Measurements from ENCODE around the gene ENOPH1. TPM values are rescaled to one million over a fixed set of nuclear protein-coding genes. Genes with fewer than 3 reads are reported as not detected.

Gene ENOPH1
- total RNA-seq = 33.1 and 35.6 TPM in 2 replicates

DNA sequence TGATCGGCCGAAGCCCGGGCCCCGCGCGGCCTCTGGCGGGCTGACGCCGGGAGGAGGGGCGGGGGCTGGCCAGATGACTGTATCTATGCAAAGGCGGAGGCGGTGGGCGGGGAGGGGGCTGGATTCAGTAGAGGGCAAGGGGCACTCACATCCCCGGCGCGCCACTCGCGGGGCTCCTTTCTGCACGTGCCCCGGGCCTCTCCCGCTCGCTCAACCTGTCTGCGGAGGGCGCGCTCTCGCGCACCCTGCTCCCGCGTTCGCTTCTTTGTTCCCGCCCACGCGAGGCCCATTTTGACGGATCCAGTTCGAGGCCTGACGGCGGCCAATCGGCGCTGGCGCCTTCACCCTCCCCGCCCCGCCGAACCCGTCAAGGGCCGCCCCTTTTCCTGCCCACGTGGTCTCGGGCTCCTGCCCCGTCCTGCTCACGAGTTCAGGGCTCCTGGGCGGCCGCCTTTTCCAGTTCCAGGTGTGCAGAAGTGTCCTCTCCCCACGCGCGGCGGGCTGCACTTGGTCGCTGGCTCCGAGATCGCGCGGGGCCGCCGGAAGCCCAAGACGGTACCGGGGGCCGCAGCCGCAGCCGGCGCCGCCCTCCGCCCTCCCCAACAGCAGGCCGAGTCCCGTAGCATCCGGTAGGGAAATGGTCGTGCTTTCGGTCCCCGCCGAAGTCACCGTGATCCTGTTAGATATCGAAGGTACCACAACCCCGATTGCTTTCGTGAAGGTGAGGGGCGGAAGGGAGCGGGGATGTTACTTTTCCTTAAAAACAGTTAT lies at the start of gene ENOPH1, which contains the start of gene HNRNPDL:
Gene ENOPH1 (plus strand): TSS at position 398 of the 771 bp plus-strand sequence. CDS start 240 bp downstream, at position 638.
Gene HNRNPDL (minus strand): TSS at position 270 of the 771 bp plus-strand sequence. CDS start 772 bp downstream, outside the sequence.

Other genes starting within 250 kb of the ENOPH1 start
- 36.9 and 40.2 TPM in 2 replicates for gene HNRNPD, start 56.6 kb upstream of the ENOPH1 start, total RNA-seq
- gene HNRNPDL, start 128 bp upstream of the ENOPH1 start, total RNA-seq = 156 and 193 TPM in 2 replicates
- gene TMEM150C, start 131.4 kb downstream of the ENOPH1 start, total RNA-seq = 0.30 and 0.34 TPM in 2 replicates